DLD1 (cell line): ENCODE measurements around the gene WDR3.

Source experiments
- in situ Hi-C: cut with HindIII; loops from 2 replicates; pipeline ENCODE4 v1.10.0; 2017; ENCODE audit warnings: low sequenced_read_pairs

Gene WDR3

DNA sequence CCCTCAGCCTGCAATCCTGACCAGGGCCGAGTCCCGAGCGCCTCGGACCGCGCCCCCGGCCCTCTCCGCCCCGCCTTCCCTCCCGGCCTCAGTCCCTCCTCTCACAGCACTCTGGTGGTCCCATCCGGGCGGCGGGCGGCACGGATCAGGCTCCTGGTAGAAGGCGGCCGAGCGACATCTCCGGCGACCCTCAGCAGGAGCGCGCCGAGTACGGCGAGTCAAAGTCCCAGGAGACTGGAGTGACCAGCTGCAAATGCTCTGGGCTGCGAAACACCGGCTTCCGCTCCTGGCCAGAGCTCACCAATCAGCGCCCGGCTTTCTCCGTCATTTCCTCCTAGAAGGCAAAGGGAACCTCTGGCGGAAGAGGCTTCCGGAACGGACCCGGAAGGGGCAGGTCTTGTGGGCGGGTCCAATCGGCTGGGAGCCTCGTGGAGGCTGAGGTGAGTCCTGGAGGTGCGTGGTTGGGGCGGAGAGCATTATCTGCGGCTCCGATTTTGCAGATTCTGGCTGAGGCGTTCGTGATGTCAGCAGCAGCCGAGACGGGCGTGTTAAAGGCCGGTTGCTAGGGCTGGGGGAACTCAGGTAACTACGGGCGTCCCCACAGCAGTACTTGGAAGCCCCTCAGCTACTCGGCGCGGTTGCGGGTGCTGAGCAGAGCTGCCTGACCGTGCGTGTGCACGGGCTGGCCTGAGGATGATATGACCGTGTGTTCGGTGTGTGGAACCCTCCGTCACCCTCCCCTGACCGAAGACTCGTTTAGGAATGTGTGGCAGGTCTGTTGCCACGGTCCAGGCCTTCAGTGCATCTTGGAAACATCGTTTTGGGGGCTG lies at the start of gene WDR3, which contains the start of gene GDAP2:
TSS of gene WDR3 (plus strand) at position 397 of the 830 bp plus-strand sequence. CDS start 3,581 bp downstream, outside the sequence.
TSS of gene GDAP2 (minus strand) at position 279 of the 830 bp plus-strand sequence. CDS start 9,264 bp downstream, outside the sequence.
- in situ Hi-C loops = no loop called here

GRCh38 chr1:117883616-117884015 lies 45.9 kb upstream of the WDR3 start:
- in situ Hi-C loops = no loop called here

GRCh38 chr1:117886101-117886795 lies 43.3 kb upstream of the WDR3 start:
- in situ Hi-C loops = no loop called here

DNA sequence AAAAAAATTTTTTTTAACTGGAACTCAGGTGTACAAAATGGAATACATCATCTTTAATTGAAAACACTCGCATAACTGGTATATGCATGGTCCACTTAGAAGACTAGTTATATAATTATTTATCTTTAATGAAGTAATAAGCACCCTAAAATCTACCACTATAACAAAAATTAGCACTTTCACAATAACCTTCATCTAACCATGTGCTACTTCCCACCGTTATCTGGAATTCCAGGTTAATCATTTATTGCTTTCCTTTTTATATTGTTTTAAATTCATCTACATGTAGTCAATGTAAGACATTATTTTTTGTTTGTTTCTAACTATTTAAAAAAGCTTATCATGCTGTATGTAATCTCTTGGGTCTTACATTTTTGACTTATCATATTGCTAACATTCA lies 39.1 kb upstream of the WDR3 start:
- in situ Hi-C loops = no loop called here

DNA sequence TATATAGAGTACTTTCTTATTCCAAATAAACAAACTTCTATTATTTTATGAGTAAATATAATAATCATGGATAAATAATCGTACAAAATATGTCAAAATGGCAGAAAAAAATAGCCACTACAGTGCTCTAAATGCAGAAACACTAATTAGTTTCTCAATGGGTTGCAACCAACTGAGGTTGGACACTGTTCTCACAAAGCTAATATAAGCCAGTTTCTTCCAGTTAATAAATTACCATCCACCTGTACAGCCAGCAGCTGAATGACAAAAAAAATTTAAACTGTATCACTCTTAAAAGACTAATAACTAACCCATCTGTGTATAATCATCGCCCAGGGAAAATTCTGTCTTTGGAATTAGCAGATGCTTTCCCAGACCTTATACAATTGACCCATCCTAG lies 37.0 kb upstream of the WDR3 start:
- in situ Hi-C loops = no loop called here

DNA sequence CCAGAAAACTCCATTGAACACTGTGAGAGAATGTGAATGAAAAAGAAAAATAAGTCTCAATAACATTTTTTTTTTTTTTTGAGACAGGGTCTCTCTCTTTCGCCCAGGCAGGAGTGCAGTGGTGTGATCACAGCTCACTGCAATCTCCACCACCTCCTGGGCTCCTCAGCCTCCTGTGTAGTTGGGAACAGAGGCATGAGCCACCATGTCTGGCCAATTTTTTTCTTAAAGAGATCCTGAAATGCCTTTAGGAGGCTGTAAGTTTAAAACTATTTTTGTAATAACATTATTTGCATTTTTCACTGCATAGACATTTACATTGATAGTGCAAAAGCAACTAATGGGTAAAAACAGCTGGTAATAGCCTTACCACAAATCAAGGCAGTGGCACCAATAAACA lies 35.5 kb upstream of the WDR3 start:
- in situ Hi-C loops = no loop called here

- in situ Hi-C loops = no loop called here
Measured at GRCh38 chr1:117895482-117896114, 33.9 kb upstream of the WDR3 start.

DNA sequence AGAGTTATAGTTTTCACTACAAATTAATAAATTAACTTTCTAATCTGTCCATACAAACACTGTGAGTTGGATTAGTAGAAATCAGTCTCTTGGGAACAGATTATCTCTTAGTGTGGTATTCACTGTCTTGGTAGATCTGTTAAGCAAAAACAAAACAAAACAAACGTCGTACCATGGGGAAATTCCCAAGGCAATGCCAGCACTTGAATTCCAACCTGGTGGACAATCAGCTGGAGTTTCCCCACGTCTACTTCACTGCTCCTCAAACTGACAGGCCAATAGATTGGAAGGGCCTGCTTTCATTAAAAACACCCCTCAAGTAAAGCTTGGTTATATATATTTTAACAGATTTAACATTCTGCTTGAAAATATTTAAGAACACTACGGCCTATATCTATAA lies 32.0 kb upstream of the WDR3 start:
- in situ Hi-C loops = no loop called here

GRCh38 chr1:117899801-117900200 lies 29.7 kb upstream of the WDR3 start:
- in situ Hi-C loops = loop anchor here (25.0 kb wide), 1 partner anchor 362 kb away; no protein-coding TSS in a partner anchor

DNA sequence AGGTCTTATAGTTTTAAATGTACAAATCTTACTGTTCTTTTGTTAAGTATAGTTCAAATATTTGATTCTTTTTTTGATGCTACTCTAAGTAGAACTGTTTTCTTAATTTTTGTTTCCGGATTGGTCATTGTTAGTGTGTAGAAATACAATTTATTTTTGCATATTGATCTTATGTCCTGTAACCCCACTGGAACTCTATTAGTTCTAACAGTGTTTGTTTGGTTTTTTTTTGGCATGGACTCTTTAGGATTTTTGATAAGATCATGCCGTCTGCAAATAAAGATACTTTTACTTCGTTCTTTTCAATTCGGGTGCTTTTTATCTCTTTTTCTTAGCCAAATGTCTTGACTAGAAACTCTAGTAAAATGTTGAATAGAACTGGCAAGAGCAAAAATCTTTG lies 26.6 kb upstream of the WDR3 start:
- in situ Hi-C loops = loop anchor here (25.0 kb wide), 1 partner anchor 366 kb away; no protein-coding TSS in a partner anchor

GRCh38 chr1:117904485-117904884 lies 25.1 kb upstream of the WDR3 start:
- in situ Hi-C loops = loop anchor here (25.0 kb wide), 1 partner anchor 367 kb away; no protein-coding TSS in a partner anchor

DNA sequence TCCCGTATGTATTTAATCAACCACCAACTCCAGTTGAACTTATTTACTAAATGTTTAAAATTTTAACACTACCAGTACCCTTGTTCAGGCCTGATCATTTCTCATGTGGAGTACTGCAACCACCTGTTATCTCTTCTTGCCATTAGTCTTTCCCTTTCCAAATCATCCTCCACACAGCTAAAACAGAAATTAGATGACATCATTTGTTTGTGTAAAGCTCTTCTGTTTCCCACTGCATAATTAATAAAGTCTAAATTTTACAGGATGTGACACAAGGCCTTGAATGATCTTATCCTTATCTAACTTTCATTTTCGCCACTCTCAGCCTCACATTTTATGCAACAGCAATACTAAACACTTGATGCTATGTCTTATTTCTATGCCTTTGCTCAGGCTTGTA lies 24.5 kb upstream of the WDR3 start:
- in situ Hi-C loops = loop anchor here (25.0 kb wide), 1 partner anchor 368 kb away; no protein-coding TSS in a partner anchor

- in situ Hi-C loops = loop anchor here (25.0 kb wide), 1 partner anchor 374 kb away; no protein-coding TSS in a partner anchor
Measured at GRCh38 chr1:117911051-117911450, 18.5 kb upstream of the WDR3 start.

DNA sequence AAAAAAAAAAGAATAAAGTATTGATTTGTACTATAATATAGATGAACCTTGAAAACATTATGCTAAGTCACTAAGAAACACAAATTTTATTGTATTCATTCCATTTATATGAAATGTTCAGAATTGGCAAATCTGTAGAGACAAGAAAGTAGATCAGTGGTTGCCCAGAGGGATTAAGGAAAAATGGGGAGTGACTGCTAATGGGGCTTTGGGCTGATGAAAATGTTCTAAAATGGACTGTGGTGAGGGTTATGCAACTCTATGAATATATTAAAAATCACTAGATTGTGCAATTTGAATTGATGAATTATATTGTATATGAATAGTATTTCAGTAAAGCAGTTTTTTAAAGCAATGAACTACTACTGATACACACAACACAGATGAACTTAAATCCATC lies 10.2 kb upstream of the WDR3 start:
- in situ Hi-C loops = loop anchor here (25.0 kb wide), 1 partner anchor 382 kb away; no protein-coding TSS in a partner anchor

GRCh38 chr1:117921991-117922390 lies 7.5 kb upstream of the WDR3 start:
- in situ Hi-C loops = loop anchor here (25.0 kb wide), 1 partner anchor 385 kb away; no protein-coding TSS in a partner anchor

DNA sequence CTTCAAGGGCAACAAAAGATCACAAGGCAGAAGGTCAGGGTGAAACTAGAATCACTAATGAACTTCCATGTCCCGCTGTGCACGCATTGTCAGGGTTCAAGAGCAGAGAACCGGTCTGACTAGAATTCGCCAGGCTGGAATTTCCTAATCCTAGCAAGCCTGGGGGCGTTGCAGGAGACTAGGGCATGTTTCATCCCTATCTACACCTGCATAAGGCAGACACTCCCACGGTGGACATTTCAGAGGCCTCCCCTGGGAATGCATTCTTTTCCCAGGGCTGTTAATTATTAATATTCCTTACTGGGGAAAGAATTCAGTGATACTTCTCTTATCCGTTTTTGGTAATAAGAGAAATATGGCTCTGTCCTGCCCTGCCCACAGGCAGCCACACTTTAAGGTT lies 6.8 kb upstream of the WDR3 start:
- in situ Hi-C loops = loop anchor here (25.0 kb wide), 1 partner anchor 385 kb away; no protein-coding TSS in a partner anchor

DNA sequence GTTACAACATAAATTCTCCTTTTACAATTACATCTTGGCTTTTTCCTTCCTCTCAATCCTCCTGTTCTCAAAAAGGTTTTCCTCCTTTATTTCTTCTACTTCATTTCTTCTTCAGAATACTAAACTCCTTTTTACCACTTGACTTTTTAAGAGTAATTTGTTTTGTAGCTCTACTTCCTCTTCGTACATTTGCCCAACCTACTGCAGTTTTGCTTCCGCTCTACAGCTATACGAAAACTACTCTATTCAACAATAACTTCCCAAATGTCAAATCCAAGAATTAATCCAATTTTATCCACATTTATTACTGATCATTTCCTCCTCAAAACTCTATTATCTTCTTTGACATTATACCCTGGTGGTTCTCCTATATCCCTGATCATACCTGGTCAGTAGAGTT lies 3.6 kb upstream of the WDR3 start:
- in situ Hi-C loops = no loop called here

DNA sequence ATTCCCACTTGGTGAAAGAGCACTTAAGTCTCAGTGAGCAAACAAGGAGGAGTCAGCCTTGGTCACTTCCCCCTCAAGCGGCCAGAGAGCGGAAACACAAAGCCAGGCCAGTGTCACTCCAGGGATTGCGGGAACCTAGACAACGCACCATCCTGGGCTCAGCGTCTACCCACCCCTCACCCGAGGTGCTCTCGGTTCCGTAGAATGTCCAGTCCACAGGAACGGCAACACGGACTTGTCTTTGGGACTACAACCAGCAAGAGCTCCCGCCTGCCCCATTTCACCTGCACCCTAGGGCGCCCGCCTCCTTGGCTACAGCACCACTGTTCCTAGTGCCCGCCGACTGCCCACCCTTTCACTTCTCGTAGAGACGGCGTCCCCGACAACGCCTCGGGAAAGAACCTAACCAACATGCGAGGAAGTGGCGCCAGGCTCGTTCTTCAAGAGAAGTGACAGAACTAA lies 627 bp upstream of the WDR3 start:
- in situ Hi-C loops = no loop called here

- in situ Hi-C loops = no loop called here
Measured at GRCh38 chr1:117930173-117930447, 571 bp downstream of the WDR3 start.

- in situ Hi-C loops = no loop called here
Measured at GRCh38 chr1:117930484-117930883, 945 bp downstream of the WDR3 start.

GRCh38 chr1:117932576-117932975 lies 3.0 kb downstream of the WDR3 start:
- in situ Hi-C loops = no loop called here
